ENCODE measurements around the gene SPAG8.

Gene SPAG8

GRCh38 chr9:35766997-35767396 is 45.1 kb downstream of the SPAG8 start:
- Histone ChIP-seq H3K27me3 (ENCODE audit: insufficient read depth, low read length) (no peaks in the 10 kb centered on the region), H3K4me3 (ENCODE audit: low read depth, low read length, poor library complexity, severe bottlenecking) (no peak overlapping the region), H4K20me1 (ENCODE audit: insufficient read depth, low read length) (no peaks in the 10 kb centered on the region), H2AFZ (ENCODE audit: low read length) (no peak overlapping the region), H3K9me2 (ENCODE audit: low read depth, low read length) (no peaks in the 10 kb centered on the region), H3K4me1 (ENCODE audit: insufficient read depth, low read length, severe bottlenecking) (peaks cover 15% of the 10 kb centered on the region), H3F3A (ENCODE audit: insufficient read depth, low read length) (no peaks in the 10 kb centered on the region), H3K9ac (ENCODE audit: low read length) (no peak overlapping the region), H3K4me2 (ENCODE audit: low read length) (no peak overlapping the region), H3K36me3 (ENCODE audit: insufficient read depth, low read length) (peaks cover 3% of the 10 kb centered on the region; the same call in 1 of the 2 replicates), H3K9me3 (ENCODE audit: low read length) (no peaks in the 10 kb centered on the region), H3K79me2 (ENCODE audit: insufficient read depth, low read length) (no peaks in the 10 kb centered on the region), H3K27ac (ENCODE audit: low read depth, low read length, poor library complexity, severe bottlenecking) (no peak overlapping the region)
- no peak for TF ChIP-seq CTCF (IDR thresholded peaks at IDR 0.05; ENCODE audit: low read length)
- no peak for TF ChIP-seq EZH2 (IDR thresholded peaks at IDR 0.05; ENCODE audit: borderline replicate concordance, low read length)

GRCh38 chr9:35763803-35764202 is 48.3 kb downstream of the SPAG8 start:
- Histone ChIP-seq H3K79me2 (ENCODE audit: insufficient read depth, low read length) (no peaks in the 10 kb centered on the region), H3K9ac (ENCODE audit: low read length) (no peak overlapping the region)
- TF ChIP-seq CTCF (IDR thresholded peaks at IDR 0.05; ENCODE audit: low read length) (no peak), EZH2 (IDR thresholded peaks at IDR 0.05; ENCODE audit: borderline replicate concordance, low read length) (no peak)

GRCh38 chr9:35763181-35763580 is 48.9 kb downstream of the SPAG8 start:
- no peak overlapping the region for H3K4me2 ChIP-seq (ENCODE audit: low read length)
- no peak overlapping the region for H2AFZ ChIP-seq (ENCODE audit: low read length)
- H4K20me1 ChIP-seq (ENCODE audit: insufficient read depth, low read length), result no peaks in the 10 kb centered on the region
- H3K27me3 ChIP-seq (ENCODE audit: insufficient read depth, low read length), result no peaks in the 10 kb centered on the region
- no peak overlapping the region for H3K27ac ChIP-seq (ENCODE audit: low read depth, low read length, poor library complexity, severe bottlenecking)
- H3K9ac ChIP-seq (ENCODE audit: low read length), result no peak overlapping the region
- no peaks in the 10 kb centered on the region for H3K9me3 ChIP-seq (ENCODE audit: low read length)
- no peak overlapping the region for H3K4me3 ChIP-seq (ENCODE audit: low read depth, low read length, poor library complexity, severe bottlenecking)
- TF ChIP-seq EZH2 (IDR thresholded peaks at IDR 0.05; ENCODE audit: borderline replicate concordance, low read length) (no peak), CTCF (IDR thresholded peaks at IDR 0.05; ENCODE audit: low read length) (no peak)
- peaks cover 8% of the 10 kb centered on the region; the same call in 1 of the 2 replicates for H3K36me3 ChIP-seq (ENCODE audit: insufficient read depth, low read length)
- peaks cover 10% of the 10 kb centered on the region for H3K4me1 ChIP-seq (ENCODE audit: insufficient read depth, low read length, severe bottlenecking)
- no peaks in the 10 kb centered on the region for H3K79me2 ChIP-seq (ENCODE audit: insufficient read depth, low read length)
- no peaks in the 10 kb centered on the region for H3K9me2 ChIP-seq (ENCODE audit: low read depth, low read length)
- H3F3A ChIP-seq (ENCODE audit: insufficient read depth, low read length), result no peaks in the 10 kb centered on the region

More at GRCh38 chr9:35763803-35764202, 48.3 kb downstream of the SPAG8 start:
- Histone ChIP-seq H3K9me3 (ENCODE audit: low read length) (no peaks in the 10 kb centered on the region), H4K20me1 (ENCODE audit: insufficient read depth, low read length) (no peaks in the 10 kb centered on the region), H2AFZ (ENCODE audit: low read length) (no peak overlapping the region), H3K27me3 (ENCODE audit: insufficient read depth, low read length) (no peaks in the 10 kb centered on the region), H3K4me3 (ENCODE audit: low read depth, low read length, poor library complexity, severe bottlenecking) (no peak overlapping the region), H3F3A (ENCODE audit: insufficient read depth, low read length) (no peaks in the 10 kb centered on the region), H3K36me3 (ENCODE audit: insufficient read depth, low read length) (peaks cover 8% of the 10 kb centered on the region; the same call in 1 of the 2 replicates), H3K4me1 (ENCODE audit: insufficient read depth, low read length, severe bottlenecking) (peaks cover 4% of the 10 kb centered on the region), H3K27ac (ENCODE audit: low read depth, low read length, poor library complexity, severe bottlenecking) (no peak overlapping the region), H3K4me2 (ENCODE audit: low read length) (no peak overlapping the region), H3K9me2 (ENCODE audit: low read depth, low read length) (no peaks in the 10 kb centered on the region)

Measured in OCI-LY1 (cell line).